Measurements from ENCODE around the gene MAGI2. TPM values are rescaled to one million over a fixed set of nuclear protein-coding genes. Genes with fewer than 3 reads are reported as not detected.

Gene MAGI2
- polyA plus RNA-seq, 1 experiment, result 0.81 TPM

- ChIA-PET POLR2A (no interaction called here), CTCF (interaction anchor here (1.1 kb wide), 1 partner anchor 18 kb away, joined by 5 read pairs; the partner anchor contains the start of gene MAGI2)
- no peaks in the 10 kb centered on the region for H3K27me3 ChIP-seq (ENCODE audit: control insufficient read depth, insufficient read depth, low read length)
- H3K36me3 ChIP-seq (ENCODE audit: control insufficient read depth, insufficient read depth, low read length), result no peaks in the 10 kb centered on the region
- TF ChIP-seq CTCF (IDR thresholded peaks at IDR 0.05; ENCODE audit: insufficient read depth, low read depth, low read length), result no peak
- no peak overlapping the region for H3K4me3 ChIP-seq (ENCODE audit: low read depth, low read length)
- DNase-seq (ENCODE audit: low read depth), result no peak
Observed at GRCh38 chr7:79434867-79435266, 18.6 kb downstream of the MAGI2 start.

- no peak for TF ChIP-seq CTCF (IDR thresholded peaks at IDR 0.05; ENCODE audit: insufficient read depth, low read depth, low read length)
- Histone ChIP-seq H3K4me3 (ENCODE audit: low read depth, low read length) (no peak overlapping the region), H3K27me3 (ENCODE audit: control insufficient read depth, insufficient read depth, low read length) (no peaks in the 10 kb centered on the region), H3K36me3 (ENCODE audit: control insufficient read depth, insufficient read depth, low read length) (no peaks in the 10 kb centered on the region)
- CTCF ChIA-PET, result interaction anchor here (1.1 kb wide), 1 partner anchor 19 kb away, joined by 5 read pairs; the partner anchor contains the start of gene MAGI2
- no peak for DNase-seq (ENCODE audit: low read depth)
- POLR2A ChIA-PET, result no interaction called here
Observed at GRCh38 chr7:79434098-79434497, 19.4 kb downstream of the MAGI2 start.

- Histone ChIP-seq H3K27me3 (ENCODE audit: control insufficient read depth, insufficient read depth, low read length) (no peaks in the 10 kb centered on the region), H3K36me3 (ENCODE audit: control insufficient read depth, insufficient read depth, low read length) (no peaks in the 10 kb centered on the region), H3K4me3 (ENCODE audit: low read depth, low read length) (no peak overlapping the region)
- TF ChIP-seq CTCF (IDR thresholded peaks at IDR 0.05; ENCODE audit: insufficient read depth, low read depth, low read length), result no peak
- no peak for DNase-seq (ENCODE audit: low read depth)
- ChIA-PET CTCF (no interaction called here), POLR2A (no interaction called here)
Observed at GRCh38 chr7:79430391-79430790, 23.1 kb downstream of the MAGI2 start.

GRCh38 chr7:79425665-79426064 lies 27.8 kb downstream of the MAGI2 start:
- DNase-seq (ENCODE audit: low read depth), result no peak
- ChIA-PET CTCF (interaction anchor here (1.2 kb wide), 1 partner anchor 357 kb away, joined by 3 read pairs; no protein-coding TSS in a partner anchor), POLR2A (no interaction called here)
- no peaks in the 10 kb centered on the region for H3K36me3 ChIP-seq (ENCODE audit: control insufficient read depth, insufficient read depth, low read length)
- no peaks in the 10 kb centered on the region for H3K27me3 ChIP-seq (ENCODE audit: control insufficient read depth, insufficient read depth, low read length)
- no peak overlapping the region for H3K4me3 ChIP-seq (ENCODE audit: low read depth, low read length)
- no peak for TF ChIP-seq CTCF (IDR thresholded peaks at IDR 0.05; ENCODE audit: insufficient read depth, low read depth, low read length)

GRCh38 chr7:79421751-79422150 lies 31.7 kb downstream of the MAGI2 start:
- POLR2A ChIA-PET, result no interaction called here
- Histone ChIP-seq H3K27me3 (ENCODE audit: control insufficient read depth, insufficient read depth, low read length) (no peaks in the 10 kb centered on the region), H3K36me3 (ENCODE audit: control insufficient read depth, insufficient read depth, low read length) (no peaks in the 10 kb centered on the region), H3K4me3 (ENCODE audit: low read depth, low read length) (no peak overlapping the region)
- CTCF ChIA-PET, result interaction anchor here (0.6 to 0.9 kb wide), 2 partner anchors 10 to 613 kb away, joined by 3 read pairs; no protein-coding TSS in a partner anchor
- no peak for TF ChIP-seq CTCF (IDR thresholded peaks at IDR 0.05; ENCODE audit: insufficient read depth, low read depth, low read length)
- no peak for DNase-seq (ENCODE audit: low read depth)

Data from BJ (cell line).